HG03066 (cell line): ENCODE data around the gene SMOC1.

Experiments used
- ATAC-seq: cut with Tn5 transposase; IDR thresholded peaks from one replicate; pipeline ENCODE4 v1.9.1; 2021; ENCODE audit warnings: low read depth; ENCODE audit not compliant: unreplicated experiment

The SMOC1 gene

DNA sequence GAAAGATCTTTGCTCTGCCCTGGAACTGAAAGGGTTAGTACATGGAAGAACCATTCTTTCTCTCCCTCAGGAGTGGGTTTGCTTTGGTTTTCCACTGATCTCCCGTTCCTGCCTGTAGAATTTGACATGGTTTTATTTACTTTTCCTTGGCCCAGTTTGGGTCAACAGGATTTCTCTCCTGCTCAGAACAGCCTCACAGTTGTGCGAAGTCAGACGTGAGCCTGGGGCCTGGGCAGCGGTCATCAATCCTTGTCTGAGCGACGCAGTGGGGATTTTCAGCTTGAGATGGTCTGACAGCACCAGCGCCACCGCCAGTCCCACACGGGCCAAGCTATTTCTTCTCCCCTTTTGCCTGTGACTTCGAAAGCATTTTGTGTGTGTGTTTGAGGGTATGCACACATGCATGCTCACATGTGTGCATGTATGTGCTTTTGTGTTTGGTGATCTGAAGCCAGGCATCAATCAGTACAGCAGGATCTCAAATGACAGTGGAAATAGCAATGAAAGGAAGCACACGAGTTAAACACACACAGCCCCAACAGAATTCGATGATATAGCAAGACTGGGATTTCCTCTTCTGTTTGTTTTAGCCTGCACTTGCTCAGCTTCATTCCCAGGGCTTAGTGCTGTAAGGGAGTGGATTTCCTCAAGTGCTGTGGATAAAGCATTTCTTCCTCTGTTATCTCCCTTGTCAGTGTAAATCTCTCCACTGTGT, 58.3 kb downstream of the SMOC1 start:
- ATAC-seq, result no peak

DNA sequence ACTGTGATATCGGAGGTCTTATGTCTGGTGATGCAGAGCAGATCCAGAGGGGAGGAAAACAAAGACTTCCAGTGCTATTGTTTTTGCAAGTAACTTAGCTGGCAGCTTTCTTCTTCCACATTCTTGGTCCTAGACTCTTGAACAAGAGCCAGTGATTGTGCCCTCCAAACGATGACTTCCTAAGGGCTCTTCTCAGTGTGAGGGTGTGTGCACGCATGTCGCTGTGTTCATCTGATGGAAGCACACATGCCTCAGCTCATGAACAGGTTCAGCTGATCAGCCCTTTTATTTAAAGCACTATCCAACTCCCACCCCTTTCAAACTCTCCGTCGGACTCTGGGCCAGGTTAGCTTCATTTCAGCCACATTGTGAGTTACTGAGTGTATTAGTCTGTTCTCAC, 59.5 kb downstream of the SMOC1 start:
- ATAC-seq, result no peak

DNA sequence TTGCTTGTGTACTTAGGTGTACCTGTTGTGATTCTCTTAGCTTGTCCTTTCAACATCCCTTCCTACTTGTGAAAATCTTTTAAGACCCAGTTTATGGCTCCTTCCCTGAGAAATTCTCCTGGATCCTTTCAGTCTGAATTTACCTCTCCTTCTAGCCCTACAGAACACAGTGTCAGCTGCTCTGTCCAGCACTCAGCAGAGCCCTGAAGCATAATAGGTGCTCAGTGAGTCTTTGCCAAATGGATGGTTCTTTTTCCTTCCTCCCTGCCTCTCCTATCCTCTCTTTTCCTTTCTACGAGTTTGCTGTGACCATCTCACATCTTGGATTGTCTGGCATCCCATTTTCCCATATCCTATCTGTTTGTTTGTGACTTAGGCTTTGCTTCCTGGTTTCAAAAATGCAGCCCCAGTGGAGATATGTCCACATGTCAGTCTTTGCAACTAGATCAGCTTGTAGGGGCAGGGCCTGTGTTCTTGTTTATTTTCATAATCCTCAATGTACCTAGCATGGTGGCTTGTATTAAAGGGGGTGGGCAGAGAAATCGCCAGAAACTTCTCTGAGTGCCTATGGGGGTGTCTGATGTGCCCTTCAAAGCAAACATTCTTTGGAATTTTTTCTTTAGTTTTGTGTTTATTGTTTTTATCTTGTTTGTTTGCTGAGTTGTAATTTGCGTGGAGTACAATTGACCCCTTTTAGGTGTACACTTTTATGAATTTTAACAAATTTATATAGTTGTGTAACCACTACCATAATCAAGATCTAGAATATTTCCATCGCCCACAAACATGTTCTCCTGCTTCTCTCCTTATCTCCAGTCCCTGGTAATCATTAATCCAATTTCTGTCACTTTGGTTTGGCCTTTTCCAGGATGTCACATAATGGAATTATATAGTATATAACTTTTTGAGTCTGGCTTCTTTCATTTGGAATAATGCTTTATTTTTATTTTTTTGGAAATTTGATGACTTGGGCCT, 62.8 kb downstream of the SMOC1 start:
- no peak for ATAC-seq

DNA sequence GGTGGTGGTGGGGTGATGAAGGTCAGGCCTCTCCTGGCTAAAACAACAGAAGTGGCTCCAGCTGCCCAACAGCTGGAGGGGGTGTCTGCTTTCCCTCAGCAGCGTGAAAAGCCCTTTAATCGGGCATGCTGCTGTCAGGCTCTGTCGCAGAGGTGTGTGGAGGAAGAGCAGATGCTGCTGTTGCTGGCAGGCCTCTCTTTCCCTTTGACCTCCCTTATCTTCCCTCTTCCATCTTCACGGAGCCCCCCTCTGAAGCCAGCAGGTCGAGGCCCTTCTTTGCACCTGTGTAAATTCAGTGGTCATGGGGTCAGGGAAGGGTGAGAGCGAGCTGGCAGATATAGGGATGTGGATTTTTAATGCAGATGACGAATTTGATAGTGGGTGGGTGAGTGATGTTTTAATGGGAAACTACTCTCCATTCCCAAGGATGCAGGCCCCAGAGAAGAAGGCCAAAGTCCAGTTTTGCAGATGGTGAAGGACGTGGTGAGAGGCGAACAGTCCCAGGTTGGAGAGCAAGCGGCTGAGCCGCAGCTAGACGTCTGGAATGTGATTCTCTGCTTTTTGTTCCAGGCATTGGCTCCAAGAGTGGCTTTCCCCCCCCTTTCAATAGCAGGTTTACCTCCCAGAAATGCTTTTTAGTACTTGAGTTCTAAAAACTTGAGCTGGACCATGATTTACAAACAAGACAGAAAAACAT, 64.0 kb downstream of the SMOC1 start:
- no peak for ATAC-seq

- no peak for ATAC-seq
Observed at GRCh38 chr14:69945347-69945746, 66.1 kb downstream of the SMOC1 start.

- ATAC-seq, result no peak
Observed at GRCh38 chr14:69945912-69946311, 66.7 kb downstream of the SMOC1 start.

GRCh38 chr14:69948351-69948750, 69.1 kb downstream of the SMOC1 start:
- ATAC-seq, result no peak

DNA sequence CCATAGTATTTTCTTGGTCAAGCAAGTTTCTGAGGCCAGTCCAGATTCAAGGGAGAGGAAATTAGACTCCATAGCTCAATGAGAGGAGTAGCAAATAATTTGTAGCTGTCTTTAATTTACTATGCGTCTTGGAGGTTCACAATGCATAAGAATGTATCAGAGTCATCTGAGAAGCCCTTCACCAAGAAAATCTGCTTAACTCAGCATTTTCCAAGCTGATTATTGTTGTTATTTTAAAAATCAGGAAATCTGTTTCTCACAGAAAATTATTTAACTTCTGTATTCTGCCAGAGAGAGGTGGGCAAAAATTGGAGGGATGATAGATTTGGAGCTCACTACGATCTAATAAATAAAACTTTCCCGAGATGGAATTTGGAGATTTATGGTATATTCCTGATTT, 72.0 kb downstream of the SMOC1 start:
- ATAC-seq, result no peak

DNA sequence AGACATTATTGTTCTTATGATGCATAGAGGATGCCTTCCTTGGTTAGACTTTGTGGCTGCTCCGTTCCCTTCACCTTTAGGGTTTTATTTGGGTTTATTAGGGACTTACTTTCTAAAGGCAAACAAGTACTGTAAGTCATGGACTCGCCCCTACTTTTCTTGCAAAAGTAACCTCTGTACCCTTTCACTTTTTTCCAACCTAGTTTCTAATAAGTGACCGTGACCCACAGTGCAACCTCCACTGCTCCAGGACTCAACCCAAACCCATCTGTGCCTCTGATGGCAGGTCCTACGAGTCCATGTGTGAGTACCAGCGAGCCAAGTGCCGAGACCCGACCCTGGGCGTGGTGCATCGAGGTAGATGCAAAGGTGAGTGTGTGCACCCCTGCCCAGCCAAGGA, 72.7 kb downstream of the SMOC1 start:
- ATAC-seq, result no peak

DNA sequence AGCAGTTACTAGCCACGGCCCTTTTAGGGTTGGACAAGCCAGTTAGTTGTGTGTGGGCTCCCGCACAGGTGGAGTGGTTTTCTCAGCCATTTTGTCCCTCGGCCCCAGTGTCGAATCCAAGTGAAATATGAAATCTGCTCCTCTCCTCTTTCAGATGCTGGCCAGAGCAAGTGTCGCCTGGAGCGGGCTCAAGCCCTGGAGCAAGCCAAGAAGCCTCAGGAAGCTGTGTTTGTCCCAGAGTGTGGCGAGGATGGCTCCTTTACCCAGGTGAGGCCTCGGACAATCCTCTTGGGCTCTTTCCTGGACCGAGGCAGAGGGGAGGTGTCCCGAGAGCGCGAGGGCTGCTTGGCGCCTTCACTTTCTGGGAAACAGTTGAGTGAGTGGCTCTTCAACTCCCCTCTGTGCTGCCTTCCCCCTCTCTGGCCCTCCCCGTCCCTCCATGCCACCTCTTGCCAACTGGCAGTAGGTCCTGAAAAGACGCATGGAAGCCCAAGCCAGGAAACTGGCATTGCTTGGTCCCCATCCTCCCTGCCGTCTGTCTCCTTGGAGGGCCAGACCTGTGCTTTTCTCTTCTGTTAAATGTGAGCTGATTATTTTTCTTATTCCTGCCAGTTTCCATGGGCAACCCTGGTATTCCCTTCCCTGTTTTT, 74.2 kb downstream of the SMOC1 start:
- no peak for ATAC-seq

GRCh38 chr14:69955855-69956845, 76.9 kb downstream of the SMOC1 start:
- ATAC-seq, result no peak

DNA sequence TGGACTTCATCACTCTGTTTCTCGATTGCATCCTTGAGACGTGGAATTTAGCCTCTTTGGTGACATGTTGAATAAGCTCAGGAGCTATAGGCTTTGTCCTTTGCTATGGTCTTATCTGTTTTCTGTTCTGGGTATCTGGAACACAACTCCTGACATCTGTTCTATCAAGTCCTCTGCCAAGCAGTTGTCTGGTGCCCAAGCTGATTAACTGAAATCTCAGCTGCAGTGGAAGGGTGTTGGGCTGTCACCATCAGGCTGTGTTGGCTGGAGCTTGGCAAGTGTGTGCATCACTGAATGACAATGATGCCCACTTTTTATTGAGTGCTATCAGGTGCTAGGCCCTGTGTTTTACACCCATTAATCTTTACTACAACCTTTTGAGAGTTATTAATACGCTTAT, 77.8 kb downstream of the SMOC1 start:
- ATAC-seq, result no peak

DNA sequence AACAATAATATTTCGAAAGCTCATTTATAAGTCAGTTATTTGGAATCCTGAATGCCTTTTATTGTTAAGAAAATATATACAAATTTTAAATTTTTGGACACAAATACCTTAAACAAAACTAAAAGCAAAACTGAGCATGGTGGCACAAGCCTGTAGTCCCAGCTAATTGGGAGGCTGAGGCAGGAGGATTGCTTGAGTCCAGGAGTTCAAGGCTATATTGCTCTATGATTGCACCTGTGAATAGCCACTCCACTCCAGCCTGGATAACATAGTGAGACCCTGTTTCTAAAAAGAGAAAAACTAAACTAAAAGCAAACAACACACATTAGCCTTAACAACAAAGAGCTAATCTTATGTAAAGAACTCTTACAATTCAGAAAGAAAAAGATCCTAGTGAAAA, 78.8 kb downstream of the SMOC1 start:
- no peak for ATAC-seq

- ATAC-seq, result no peak
Observed at GRCh38 chr14:69959136-69959535, 79.9 kb downstream of the SMOC1 start.

DNA sequence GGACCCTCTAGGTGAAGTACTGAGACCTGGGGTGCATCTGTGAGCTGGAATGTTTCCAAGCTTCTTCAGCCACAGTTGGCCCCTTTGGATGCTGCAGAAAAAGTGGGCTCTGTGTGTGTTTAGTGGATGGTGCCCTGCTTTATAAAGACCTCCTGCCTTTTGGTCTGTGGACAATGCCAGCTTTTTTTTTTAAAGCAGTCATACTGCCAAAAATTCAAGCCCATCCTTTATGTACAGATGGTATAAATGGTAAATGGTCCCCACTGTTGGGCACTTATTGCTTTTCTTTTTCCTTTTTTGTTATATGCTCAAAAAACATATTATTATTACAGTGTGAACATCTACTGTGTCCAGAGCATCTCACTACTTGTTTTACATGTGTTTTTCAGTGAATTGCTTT, 81.1 kb downstream of the SMOC1 start:
- no peak for ATAC-seq

DNA sequence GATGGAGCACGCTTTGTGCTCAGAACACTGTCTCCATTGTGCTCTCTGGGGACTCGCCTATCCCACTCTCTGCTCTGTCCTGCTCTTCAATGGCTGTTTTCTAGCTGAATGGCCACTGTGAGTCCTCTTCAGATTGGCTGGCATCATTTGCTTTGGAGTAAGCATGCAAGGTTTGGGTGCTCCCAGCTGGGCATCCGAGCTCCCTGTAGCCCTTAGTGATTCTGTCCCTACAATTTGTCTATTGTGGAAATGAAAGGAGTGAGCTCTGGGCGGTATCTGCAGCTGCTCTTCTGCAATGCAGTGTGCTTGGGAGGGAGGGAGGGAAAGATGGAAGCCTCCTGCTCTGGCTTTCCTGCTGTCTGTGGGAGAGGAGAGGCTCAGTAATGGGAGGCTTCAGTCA, 84.8 kb downstream of the SMOC1 start:
- no peak for ATAC-seq

DNA sequence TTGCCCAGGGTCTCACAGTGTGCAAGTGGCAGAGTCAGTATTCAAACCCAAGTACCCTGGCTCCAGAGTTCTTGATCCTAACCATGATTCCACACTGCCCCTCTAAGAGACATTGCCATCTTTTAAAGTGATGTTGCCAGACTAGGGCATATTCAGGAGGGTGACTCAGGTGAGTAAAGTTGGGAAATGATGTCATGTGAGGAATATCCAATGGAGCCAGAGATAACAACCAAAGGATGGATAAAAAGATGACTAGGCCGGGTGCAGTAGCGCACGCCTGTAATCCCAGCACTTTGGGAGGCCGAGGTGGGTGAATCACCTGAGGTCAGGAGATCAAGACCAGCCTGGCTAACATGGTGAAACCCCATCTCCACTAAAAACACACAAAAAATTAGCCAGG, 85.6 kb downstream of the SMOC1 start:
- no peak for ATAC-seq

DNA sequence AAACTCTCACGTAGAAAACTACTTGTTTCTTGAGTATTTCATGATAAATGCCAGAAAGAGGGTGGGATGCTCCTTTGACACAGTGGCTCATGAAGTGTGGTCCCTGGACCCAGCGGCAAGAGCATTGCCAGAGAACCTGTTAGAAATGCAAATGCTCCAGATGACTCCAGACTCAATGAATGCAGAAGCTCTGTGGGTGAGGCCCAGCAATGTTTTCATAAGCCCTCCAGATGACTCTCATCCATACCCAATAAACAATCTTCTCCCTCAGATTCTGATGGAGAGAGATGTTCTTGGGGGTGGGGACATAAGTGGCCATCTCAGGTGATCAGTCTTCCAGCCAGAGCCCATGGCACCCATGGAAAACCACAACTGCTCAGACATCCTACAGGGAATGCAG, 88.9 kb downstream of the SMOC1 start:
- no peak for ATAC-seq

- ATAC-seq, result no peak
Observed at GRCh38 chr14:69968681-69969080, 89.5 kb downstream of the SMOC1 start.

DNA sequence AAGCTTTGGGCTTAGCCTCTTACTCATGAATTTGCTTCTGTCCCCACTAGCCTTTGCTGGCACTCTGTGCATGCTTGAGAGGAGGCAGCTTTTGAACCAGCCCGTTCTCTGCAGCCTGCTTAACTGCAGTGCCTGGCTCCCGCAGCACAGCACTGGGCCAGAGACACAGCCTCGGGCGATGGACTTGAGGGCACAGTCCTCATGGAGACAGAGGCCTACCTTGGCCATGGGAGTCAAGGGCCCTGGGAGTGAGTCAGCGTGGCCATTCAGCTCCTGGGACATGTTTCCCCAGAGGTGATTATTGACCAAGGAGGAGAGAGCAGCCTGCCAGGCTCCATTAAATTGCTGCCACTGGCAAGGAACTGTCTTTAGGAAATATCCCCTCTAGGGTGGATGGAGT, 93.5 kb downstream of the SMOC1 start:
- no peak for ATAC-seq
